ENCODE measurements around the gene CDYL2.
"Not testable (repeated sequence)": the region's sequence is repeated elsewhere in the genome, so short reads cannot be mapped to it uniquely, and the experiment has no call there.

Gene CDYL2

GRCh38 chr16:80739523-80739922 lies 64.9 kb downstream of the CDYL2 start:
- H3K27me3 ChIP-seq (ENCODE audit: control insufficient read depth in 2 of 2, insufficient read depth in 2 of 2, low read length in 2 of 2) = no peaks in the 10 kb centered on the region
- H3K27ac ChIP-seq (ENCODE audit: low read depth in 2 of 2, low read length in 2 of 2) = no peak overlapping the region
- peaks cover 0 to 6% of the 10 kb centered on the region in 2 donors for H3K9me3 ChIP-seq (ENCODE audit: control insufficient read depth in 2 of 2, low read length in 2 of 2)
- no peak overlapping the region for H3K4me3 ChIP-seq (ENCODE audit: low read length in 2 of 2)
- H3K36me3 ChIP-seq (ENCODE audit: control insufficient read depth in 2 of 2, insufficient read depth in 2 of 2, low read length in 2 of 2) = no peaks in the 10 kb centered on the region
- no peak overlapping the region for H3K9ac ChIP-seq (ENCODE audit: low read depth in 1 of 2, low read length in 2 of 2)
- H3K4me1 ChIP-seq (ENCODE audit: control insufficient read depth in 2 of 2, insufficient read depth in 2 of 2, low read length in 2 of 2) = no peaks in the 10 kb centered on the region

GRCh38 chr16:80738521-80738920 lies 65.9 kb downstream of the CDYL2 start:
- H3K9me3 ChIP-seq (ENCODE audit: control insufficient read depth in 2 of 2, low read length in 2 of 2) = peaks cover 0 to 6% of the 10 kb centered on the region in 2 donors
- no peaks in the 10 kb centered on the region for H3K4me1 ChIP-seq (ENCODE audit: control insufficient read depth in 2 of 2, insufficient read depth in 2 of 2, low read length in 2 of 2)
- no peaks in the 10 kb centered on the region for H3K36me3 ChIP-seq (ENCODE audit: control insufficient read depth in 2 of 2, insufficient read depth in 2 of 2, low read length in 2 of 2)
- H3K9ac ChIP-seq (ENCODE audit: low read depth in 1 of 2, low read length in 2 of 2) = no peak overlapping the region
- H3K27me3 ChIP-seq (ENCODE audit: control insufficient read depth in 2 of 2, insufficient read depth in 2 of 2, low read length in 2 of 2) = no peaks in the 10 kb centered on the region
- no peak overlapping the region for H3K27ac ChIP-seq (ENCODE audit: low read depth in 2 of 2, low read length in 2 of 2)
- no peak overlapping the region for H3K4me3 ChIP-seq (ENCODE audit: low read length in 2 of 2)

GRCh38 chr16:80735846-80736245 lies 68.6 kb downstream of the CDYL2 start:
- H3K4me3 ChIP-seq (ENCODE audit: low read length in 2 of 2) = no peak overlapping the region

GRCh38 chr16:80733407-80733806 lies 71.0 kb downstream of the CDYL2 start:
- no peak overlapping the region for H3K27ac ChIP-seq (ENCODE audit: low read depth in 2 of 2, low read length in 2 of 2)
- H3K4me3 ChIP-seq (ENCODE audit: low read length in 2 of 2) = no peak overlapping the region
- no peaks in the 10 kb centered on the region for H3K4me1 ChIP-seq (ENCODE audit: control insufficient read depth in 2 of 2, insufficient read depth in 2 of 2, low read length in 2 of 2)
- H3K9me3 ChIP-seq (ENCODE audit: control insufficient read depth in 2 of 2, low read length in 2 of 2) = no peaks in the 10 kb centered on the region
- no peaks in the 10 kb centered on the region for H3K36me3 ChIP-seq (ENCODE audit: control insufficient read depth in 2 of 2, insufficient read depth in 2 of 2, low read length in 2 of 2)
- no peaks in the 10 kb centered on the region for H3K27me3 ChIP-seq (ENCODE audit: control insufficient read depth in 2 of 2, insufficient read depth in 2 of 2, low read length in 2 of 2)
- no peak overlapping the region for H3K9ac ChIP-seq (ENCODE audit: low read depth in 1 of 2, low read length in 2 of 2)

More at GRCh38 chr16:80735846-80736245, 68.6 kb downstream of the CDYL2 start:
- Histone ChIP-seq H3K9me3 (ENCODE audit: control insufficient read depth in 2 of 2, low read length in 2 of 2) (peaks cover 0 to 6% of the 10 kb centered on the region in 2 donors), H3K4me1 (ENCODE audit: control insufficient read depth in 2 of 2, insufficient read depth in 2 of 2, low read length in 2 of 2) (no peaks in the 10 kb centered on the region), H3K27ac (ENCODE audit: low read depth in 2 of 2, low read length in 2 of 2) (no peak overlapping the region), H3K9ac (ENCODE audit: low read depth in 1 of 2, low read length in 2 of 2) (no peak overlapping the region), H3K36me3 (ENCODE audit: control insufficient read depth in 2 of 2, insufficient read depth in 2 of 2, low read length in 2 of 2) (no peaks in the 10 kb centered on the region), H3K27me3 (ENCODE audit: control insufficient read depth in 2 of 2, insufficient read depth in 2 of 2, low read length in 2 of 2) (no peaks in the 10 kb centered on the region)

GRCh38 chr16:80731915-80732314 lies 72.5 kb downstream of the CDYL2 start:
- H3K4me1 ChIP-seq (ENCODE audit: control insufficient read depth in 2 of 2, insufficient read depth in 2 of 2, low read length in 2 of 2) = no peaks in the 10 kb centered on the region
- no peak overlapping the region for H3K27ac ChIP-seq (ENCODE audit: low read depth in 2 of 2, low read length in 2 of 2)
- no peaks in the 10 kb centered on the region for H3K27me3 ChIP-seq (ENCODE audit: control insufficient read depth in 2 of 2, insufficient read depth in 2 of 2, low read length in 2 of 2)
- H3K9ac ChIP-seq (ENCODE audit: low read depth in 1 of 2, low read length in 2 of 2) = no peak overlapping the region
- H3K9me3 ChIP-seq (ENCODE audit: control insufficient read depth in 2 of 2, low read length in 2 of 2) = no peaks in the 10 kb centered on the region
- H3K4me3 ChIP-seq (ENCODE audit: low read length in 2 of 2) = no peak overlapping the region
- H3K36me3 ChIP-seq (ENCODE audit: control insufficient read depth in 2 of 2, insufficient read depth in 2 of 2, low read length in 2 of 2) = no peaks in the 10 kb centered on the region

- H3K4me3 ChIP-seq (ENCODE audit: low read length in 2 of 2); H3K9ac ChIP-seq (ENCODE audit: low read depth in 1 of 2, low read length in 2 of 2); H3K9me3 ChIP-seq (ENCODE audit: control insufficient read depth in 2 of 2, low read length in 2 of 2); H3K27me3 ChIP-seq (ENCODE audit: control insufficient read depth in 2 of 2, insufficient read depth in 2 of 2, low read length in 2 of 2); H3K4me1 ChIP-seq (ENCODE audit: control insufficient read depth in 2 of 2, insufficient read depth in 2 of 2, low read length in 2 of 2); H3K27ac ChIP-seq (ENCODE audit: low read depth in 2 of 2, low read length in 2 of 2); H3K36me3 ChIP-seq (ENCODE audit: control insufficient read depth in 2 of 2, insufficient read depth in 2 of 2, low read length in 2 of 2): not testable (repeated sequence)
These were observed 77.2 kb downstream of the CDYL2 start for GRCh38 chr16:80727066-80727763.

GRCh38 chr16:80725566-80726162 lies 78.7 kb downstream of the CDYL2 start:
- no peaks in the 10 kb centered on the region for H3K4me1 ChIP-seq (ENCODE audit: control insufficient read depth in 2 of 2, insufficient read depth in 2 of 2, low read length in 2 of 2)
- H3K36me3 ChIP-seq (ENCODE audit: control insufficient read depth in 2 of 2, insufficient read depth in 2 of 2, low read length in 2 of 2) = no peaks in the 10 kb centered on the region
- no peak overlapping the region for H3K9ac ChIP-seq (ENCODE audit: low read depth in 1 of 2, low read length in 2 of 2)
- H3K27me3 ChIP-seq (ENCODE audit: control insufficient read depth in 2 of 2, insufficient read depth in 2 of 2, low read length in 2 of 2) = no peaks in the 10 kb centered on the region
- H3K4me3 ChIP-seq (ENCODE audit: low read length in 2 of 2) = no peak overlapping the region
- H3K9me3 ChIP-seq (ENCODE audit: control insufficient read depth in 2 of 2, low read length in 2 of 2) = peaks cover 0 to 4% of the 10 kb centered on the region in 2 donors
- H3K27ac ChIP-seq (ENCODE audit: low read depth in 2 of 2, low read length in 2 of 2) = no peak overlapping the region

- Histone ChIP-seq H3K4me1 (ENCODE audit: control insufficient read depth in 2 of 2, insufficient read depth in 2 of 2, low read length in 2 of 2) (no peaks in the 10 kb centered on the region), H3K27ac (ENCODE audit: low read depth in 2 of 2, low read length in 2 of 2) (no peak overlapping the region), H3K27me3 (ENCODE audit: control insufficient read depth in 2 of 2, insufficient read depth in 2 of 2, low read length in 2 of 2) (no peaks in the 10 kb centered on the region), H3K9me3 (ENCODE audit: control insufficient read depth in 2 of 2, low read length in 2 of 2) (peaks cover 0 to 4% of the 10 kb centered on the region in 2 donors), H3K9ac (ENCODE audit: low read depth in 1 of 2, low read length in 2 of 2) (no peak overlapping the region), H3K36me3 (ENCODE audit: control insufficient read depth in 2 of 2, insufficient read depth in 2 of 2, low read length in 2 of 2) (no peaks in the 10 kb centered on the region), H3K4me3 (ENCODE audit: low read length in 2 of 2) (no peak overlapping the region)
These were observed 80.4 kb downstream of the CDYL2 start for GRCh38 chr16:80723981-80724380.

GRCh38 chr16:80723091-80723490 lies 81.3 kb downstream of the CDYL2 start:
- H3K9ac ChIP-seq (ENCODE audit: low read depth in 1 of 2, low read length in 2 of 2) = no peak overlapping the region
- H3K4me3 ChIP-seq (ENCODE audit: low read length in 2 of 2) = no peak overlapping the region
- peaks cover 0 to 4% of the 10 kb centered on the region in 2 donors for H3K9me3 ChIP-seq (ENCODE audit: control insufficient read depth in 2 of 2, low read length in 2 of 2)
- H3K4me1 ChIP-seq (ENCODE audit: control insufficient read depth in 2 of 2, insufficient read depth in 2 of 2, low read length in 2 of 2) = no peaks in the 10 kb centered on the region
- no peak overlapping the region for H3K27ac ChIP-seq (ENCODE audit: low read depth in 2 of 2, low read length in 2 of 2)
- H3K36me3 ChIP-seq (ENCODE audit: control insufficient read depth in 2 of 2, insufficient read depth in 2 of 2, low read length in 2 of 2) = no peaks in the 10 kb centered on the region
- H3K27me3 ChIP-seq (ENCODE audit: control insufficient read depth in 2 of 2, insufficient read depth in 2 of 2, low read length in 2 of 2) = no peaks in the 10 kb centered on the region

GRCh38 chr16:80720804-80721371 lies 83.5 kb downstream of the CDYL2 start:
- H3K4me1 ChIP-seq (ENCODE audit: control insufficient read depth in 2 of 2, insufficient read depth in 2 of 2, low read length in 2 of 2) = no peaks in the 10 kb centered on the region
- H3K9me3 ChIP-seq (ENCODE audit: control insufficient read depth in 2 of 2, low read length in 2 of 2) = peaks cover 0 to 4% of the 10 kb centered on the region in 2 donors
- H3K27me3 ChIP-seq (ENCODE audit: control insufficient read depth in 2 of 2, insufficient read depth in 2 of 2, low read length in 2 of 2) = no peaks in the 10 kb centered on the region
- no peak overlapping the region for H3K4me3 ChIP-seq (ENCODE audit: low read length in 2 of 2)
- H3K36me3 ChIP-seq (ENCODE audit: control insufficient read depth in 2 of 2, insufficient read depth in 2 of 2, low read length in 2 of 2) = no peaks in the 10 kb centered on the region
- H3K27ac ChIP-seq (ENCODE audit: low read depth in 2 of 2, low read length in 2 of 2) = no peak overlapping the region
- no peak overlapping the region for H3K9ac ChIP-seq (ENCODE audit: low read depth in 1 of 2, low read length in 2 of 2)

Data from mucosa of rectum (tissue), 2 donors.